GM21619 (cell line): ENCODE results near the gene ZSWIM5.
"Not testable (repeated sequence)": the region's sequence is repeated elsewhere in the genome, so short reads cannot be mapped to it uniquely, and the experiment has no call there.

Experiments used
- ATAC-seq: cut with Tn5 transposase; IDR thresholded peaks from one replicate; pipeline ENCODE4 v1.9.1; 2021; ENCODE audit not compliant: unreplicated experiment

Gene ZSWIM5

GRCh38 chr1:45008076-45008475, 198.3 kb downstream of the ZSWIM5 start:
- ATAC-seq = no peak

GRCh38 chr1:45007311-45007710, 199.1 kb downstream of the ZSWIM5 start:
- ATAC-seq = no peak

GRCh38 chr1:45005761-45006160, 200.6 kb downstream of the ZSWIM5 start:
- no peak for ATAC-seq

GRCh38 chr1:45004281-45004920, 202.0 kb downstream of the ZSWIM5 start:
- ATAC-seq = no peak

GRCh38 chr1:45003741-45004140, 202.7 kb downstream of the ZSWIM5 start:
- no peak for ATAC-seq

- ATAC-seq = no peak
Observed at GRCh38 chr1:45002650-45003645, 203.5 kb downstream of the ZSWIM5 start.

GRCh38 chr1:45001576-45001975, 204.8 kb downstream of the ZSWIM5 start:
- not testable (repeated sequence) for ATAC-seq

- no peak for ATAC-seq
Observed at GRCh38 chr1:45001011-45001481, 205.4 kb downstream of the ZSWIM5 start.

- no peak for ATAC-seq
Observed at GRCh38 chr1:44999232-44999631, 207.2 kb downstream of the ZSWIM5 start.

- no peak for ATAC-seq
Observed at GRCh38 chr1:44995467-44996238, 210.8 kb downstream of the ZSWIM5 start.

- ATAC-seq = no peak
Observed at GRCh38 chr1:44994309-44994898, 212.0 kb downstream of the ZSWIM5 start.

- ATAC-seq = no peak
Observed at GRCh38 chr1:44988531-44989156, 217.8 kb downstream of the ZSWIM5 start.

GRCh38 chr1:44985747-44986359, 220.6 kb downstream of the ZSWIM5 start:
- peak; percentile 11 for ATAC-seq

GRCh38 chr1:44977372-44977771, 229.0 kb downstream of the ZSWIM5 start:
- not testable (repeated sequence) for ATAC-seq

GRCh38 chr1:44976252-44976651, 230.2 kb downstream of the ZSWIM5 start:
- no peak for ATAC-seq

- no peak for ATAC-seq
Observed at GRCh38 chr1:44973645-44974044, 232.8 kb downstream of the ZSWIM5 start.

GRCh38 chr1:44970317-44970716, 236.1 kb downstream of the ZSWIM5 start:
- no peak for ATAC-seq
